WTC11 (cell line): ENCODE data around the gene CYTH3.

Source experiments
- CBFB ChIP-seq: sonication (generic); formaldehyde crosslinking; IDR thresholded peaks from 2 replicates; pipeline ENCODE4 v1.8.1; 2022; ENCODE audit warnings: mild to moderate bottlenecking, low read depth, missing genetic modification reagents
- CREB1 ChIP-seq: sonication (generic); formaldehyde crosslinking; IDR thresholded peaks from 2 replicates; pipeline ENCODE4 v1.8.0; 2023; ENCODE audit warnings: mild to moderate bottlenecking, missing genetic modification reagents
- ESRRA ChIP-seq: sonication (generic); formaldehyde crosslinking; IDR thresholded peaks from 2 replicates; pipeline ENCODE4 v1.8.1; 2022; ENCODE audit warnings: mild to moderate bottlenecking, missing genetic modification reagents, borderline replicate concordance
- FOXP1 ChIP-seq: sonication (generic); formaldehyde crosslinking; IDR thresholded peaks from 2 replicates; pipeline ENCODE4 v1.8.0; 2022; ENCODE audit warnings: missing genetic modification reagents, mild to moderate bottlenecking, moderate library complexity, borderline replicate concordance
- GABPB1 ChIP-seq: sonication (generic); formaldehyde crosslinking; IDR thresholded peaks from 2 replicates; pipeline ENCODE4 v1.8.1; 2023; ENCODE audit warnings: mild to moderate bottlenecking, missing genetic modification reagents
- JUN ChIP-seq: sonication (generic); formaldehyde crosslinking; IDR thresholded peaks from 2 replicates; pipeline ENCODE4 v1.8.0; 2023; ENCODE audit warnings: mild to moderate bottlenecking, missing genetic modification reagents
- KAT7 ChIP-seq: sonication (generic); formaldehyde crosslinking; IDR thresholded peaks from 2 replicates; pipeline ENCODE4 v1.8.1; 2023; ENCODE audit warnings: missing genetic modification reagents, mild to moderate bottlenecking, borderline replicate concordance
- NR3C1 ChIP-seq: sonication (generic); formaldehyde crosslinking; conservative IDR thresholded peaks from 2 replicates; pipeline ENCODE4 v1.8.1; 2023; ENCODE audit warnings: low read depth, mild to moderate bottlenecking, missing genetic modification reagents
- ZNF232 ChIP-seq: sonication (generic); formaldehyde crosslinking; IDR thresholded peaks from 2 replicates; pipeline ENCODE4 v1.8.0; 2022; ENCODE audit warnings: mild to moderate bottlenecking, missing genetic modification reagents
- TF ChIP-seq, protein P1 (sequence below): fragments of 200-600 bp; IDR thresholded peaks from 2 replicates; pipeline ENCODE4 v1.8.0; 2022; ENCODE audit warnings: antibody characterized with exemption
- TF ChIP-seq, protein P2 (sequence below): sonication (generic); formaldehyde crosslinking; IDR thresholded peaks from 2 replicates; pipeline ENCODE4 v1.8.0; 2023; ENCODE audit warnings: missing genetic modification reagents, mild to moderate bottlenecking, borderline replicate concordance
- TF ChIP-seq, protein P3 (sequence below): sonication (generic); formaldehyde crosslinking; IDR thresholded peaks from 2 replicates; pipeline ENCODE4 v1.8.1; 2022; ENCODE audit warnings: low read depth, mild to moderate bottlenecking, moderate library complexity, missing genetic modification reagents, borderline replicate concordance

DNA sequence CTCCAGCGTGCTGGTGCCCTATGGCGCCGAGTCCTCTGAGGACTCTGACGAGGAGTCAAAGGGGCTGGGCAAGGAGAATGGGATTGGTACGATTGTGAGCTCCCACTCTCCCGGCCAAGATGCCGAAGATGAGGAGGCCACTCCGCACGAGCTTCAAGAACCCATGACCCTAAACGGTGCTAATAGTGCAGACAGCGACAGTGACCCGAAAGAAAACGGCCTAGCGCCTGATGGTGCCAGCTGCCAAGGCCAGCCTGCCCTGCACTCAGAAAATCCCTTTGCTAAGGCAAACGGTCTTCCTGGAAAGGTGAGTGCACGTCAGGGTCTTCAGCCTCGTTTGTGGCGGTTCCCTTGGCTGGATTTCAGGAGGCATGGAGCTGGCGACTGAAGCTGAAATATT, 122.4 kb downstream of the CYTH3 start:
- TF ChIP-seq, protein P1, sequence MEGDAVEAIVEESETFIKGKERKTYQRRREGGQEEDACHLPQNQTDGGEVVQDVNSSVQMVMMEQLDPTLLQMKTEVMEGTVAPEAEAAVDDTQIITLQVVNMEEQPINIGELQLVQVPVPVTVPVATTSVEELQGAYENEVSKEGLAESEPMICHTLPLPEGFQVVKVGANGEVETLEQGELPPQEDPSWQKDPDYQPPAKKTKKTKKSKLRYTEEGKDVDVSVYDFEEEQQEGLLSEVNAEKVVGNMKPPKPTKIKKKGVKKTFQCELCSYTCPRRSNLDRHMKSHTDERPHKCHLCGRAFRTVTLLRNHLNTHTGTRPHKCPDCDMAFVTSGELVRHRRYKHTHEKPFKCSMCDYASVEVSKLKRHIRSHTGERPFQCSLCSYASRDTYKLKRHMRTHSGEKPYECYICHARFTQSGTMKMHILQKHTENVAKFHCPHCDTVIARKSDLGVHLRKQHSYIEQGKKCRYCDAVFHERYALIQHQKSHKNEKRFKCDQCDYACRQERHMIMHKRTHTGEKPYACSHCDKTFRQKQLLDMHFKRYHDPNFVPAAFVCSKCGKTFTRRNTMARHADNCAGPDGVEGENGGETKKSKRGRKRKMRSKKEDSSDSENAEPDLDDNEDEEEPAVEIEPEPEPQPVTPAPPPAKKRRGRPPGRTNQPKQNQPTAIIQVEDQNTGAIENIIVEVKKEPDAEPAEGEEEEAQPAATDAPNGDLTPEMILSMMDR = no peak
- TF ChIP-seq, protein P2, sequence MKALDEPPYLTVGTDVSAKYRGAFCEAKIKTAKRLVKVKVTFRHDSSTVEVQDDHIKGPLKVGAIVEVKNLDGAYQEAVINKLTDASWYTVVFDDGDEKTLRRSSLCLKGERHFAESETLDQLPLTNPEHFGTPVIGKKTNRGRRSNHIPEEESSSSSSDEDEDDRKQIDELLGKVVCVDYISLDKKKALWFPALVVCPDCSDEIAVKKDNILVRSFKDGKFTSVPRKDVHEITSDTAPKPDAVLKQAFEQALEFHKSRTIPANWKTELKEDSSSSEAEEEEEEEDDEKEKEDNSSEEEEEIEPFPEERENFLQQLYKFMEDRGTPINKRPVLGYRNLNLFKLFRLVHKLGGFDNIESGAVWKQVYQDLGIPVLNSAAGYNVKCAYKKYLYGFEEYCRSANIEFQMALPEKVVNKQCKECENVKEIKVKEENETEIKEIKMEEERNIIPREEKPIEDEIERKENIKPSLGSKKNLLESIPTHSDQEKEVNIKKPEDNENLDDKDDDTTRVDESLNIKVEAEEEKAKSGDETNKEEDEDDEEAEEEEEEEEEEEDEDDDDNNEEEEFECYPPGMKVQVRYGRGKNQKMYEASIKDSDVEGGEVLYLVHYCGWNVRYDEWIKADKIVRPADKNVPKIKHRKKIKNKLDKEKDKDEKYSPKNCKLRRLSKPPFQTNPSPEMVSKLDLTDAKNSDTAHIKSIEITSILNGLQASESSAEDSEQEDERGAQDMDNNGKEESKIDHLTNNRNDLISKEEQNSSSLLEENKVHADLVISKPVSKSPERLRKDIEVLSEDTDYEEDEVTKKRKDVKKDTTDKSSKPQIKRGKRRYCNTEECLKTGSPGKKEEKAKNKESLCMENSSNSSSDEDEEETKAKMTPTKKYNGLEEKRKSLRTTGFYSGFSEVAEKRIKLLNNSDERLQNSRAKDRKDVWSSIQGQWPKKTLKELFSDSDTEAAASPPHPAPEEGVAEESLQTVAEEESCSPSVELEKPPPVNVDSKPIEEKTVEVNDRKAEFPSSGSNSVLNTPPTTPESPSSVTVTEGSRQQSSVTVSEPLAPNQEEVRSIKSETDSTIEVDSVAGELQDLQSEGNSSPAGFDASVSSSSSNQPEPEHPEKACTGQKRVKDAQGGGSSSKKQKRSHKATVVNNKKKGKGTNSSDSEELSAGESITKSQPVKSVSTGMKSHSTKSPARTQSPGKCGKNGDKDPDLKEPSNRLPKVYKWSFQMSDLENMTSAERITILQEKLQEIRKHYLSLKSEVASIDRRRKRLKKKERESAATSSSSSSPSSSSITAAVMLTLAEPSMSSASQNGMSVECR (CRISPR knock-in tag) = no peak
- no peak for TF ChIP-seq FOXP1 (CRISPR knock-in tag)
- TF ChIP-seq GABPB1 (CRISPR knock-in tag) = no peak
- no peak for TF ChIP-seq ESRRA (CRISPR knock-in tag)
- TF ChIP-seq, protein P3, sequence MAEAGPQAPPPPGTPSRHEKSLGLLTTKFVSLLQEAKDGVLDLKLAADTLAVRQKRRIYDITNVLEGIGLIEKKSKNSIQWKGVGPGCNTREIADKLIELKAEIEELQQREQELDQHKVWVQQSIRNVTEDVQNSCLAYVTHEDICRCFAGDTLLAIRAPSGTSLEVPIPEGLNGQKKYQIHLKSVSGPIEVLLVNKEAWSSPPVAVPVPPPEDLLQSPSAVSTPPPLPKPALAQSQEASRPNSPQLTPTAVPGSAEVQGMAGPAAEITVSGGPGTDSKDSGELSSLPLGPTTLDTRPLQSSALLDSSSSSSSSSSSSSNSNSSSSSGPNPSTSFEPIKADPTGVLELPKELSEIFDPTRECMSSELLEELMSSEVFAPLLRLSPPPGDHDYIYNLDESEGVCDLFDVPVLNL (CRISPR knock-in tag) = no peak
- no peak for TF ChIP-seq CBFB (CRISPR knock-in tag)
- TF ChIP-seq NR3C1 (CRISPR knock-in tag) = no peak
- no peak for TF ChIP-seq KAT7 (CRISPR knock-in tag)
- TF ChIP-seq CREB1 (CRISPR knock-in tag) = no peak
- TF ChIP-seq JUN (CRISPR knock-in tag) = no peak
- TF ChIP-seq ZNF232 (CRISPR knock-in tag) = no peak
